ENCODE data around the gene COX6A2.

COX6A2 gene

DNA sequence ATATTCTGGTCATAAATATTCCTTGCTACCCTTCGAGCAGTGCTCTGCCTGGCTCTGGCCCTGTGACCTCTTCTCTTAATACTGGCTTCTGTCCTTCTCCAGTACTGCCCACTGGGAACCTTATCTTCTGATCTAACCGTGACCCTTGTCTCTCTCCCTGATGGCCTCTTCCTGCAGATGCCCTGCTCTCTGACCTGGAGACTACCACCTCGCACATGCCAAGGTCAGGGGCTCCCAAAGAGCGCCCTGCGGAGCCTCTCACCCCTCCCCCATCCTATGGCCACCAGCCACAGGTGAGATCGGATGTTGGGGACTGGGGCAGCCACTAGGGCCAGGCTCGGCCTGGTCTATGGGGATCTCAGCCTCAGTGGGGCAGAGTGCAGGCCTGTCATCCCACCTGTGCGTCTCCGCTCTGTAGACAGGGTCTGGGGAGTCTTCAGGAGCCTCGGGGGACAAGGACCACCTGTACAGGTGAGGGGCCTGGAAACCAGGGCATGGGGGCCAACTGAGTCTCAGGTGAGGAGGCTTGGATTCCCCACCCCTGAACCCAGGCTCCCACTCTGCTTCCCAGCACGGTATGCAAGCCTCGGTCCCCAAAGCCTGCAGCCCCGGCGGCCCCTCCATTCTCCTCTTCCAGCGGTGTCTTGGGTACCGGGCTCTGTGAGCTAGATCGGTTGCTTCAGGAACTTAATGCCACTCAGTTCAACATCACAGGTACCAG, 45.3 kb upstream of the COX6A2 start:
- H3K4me3 ChIP-seq (ENCODE audit: low read length): no peak overlapping the region
- DNase-seq (ENCODE audit: low read depth): no peak
- TF ChIP-seq, protein P1, sequence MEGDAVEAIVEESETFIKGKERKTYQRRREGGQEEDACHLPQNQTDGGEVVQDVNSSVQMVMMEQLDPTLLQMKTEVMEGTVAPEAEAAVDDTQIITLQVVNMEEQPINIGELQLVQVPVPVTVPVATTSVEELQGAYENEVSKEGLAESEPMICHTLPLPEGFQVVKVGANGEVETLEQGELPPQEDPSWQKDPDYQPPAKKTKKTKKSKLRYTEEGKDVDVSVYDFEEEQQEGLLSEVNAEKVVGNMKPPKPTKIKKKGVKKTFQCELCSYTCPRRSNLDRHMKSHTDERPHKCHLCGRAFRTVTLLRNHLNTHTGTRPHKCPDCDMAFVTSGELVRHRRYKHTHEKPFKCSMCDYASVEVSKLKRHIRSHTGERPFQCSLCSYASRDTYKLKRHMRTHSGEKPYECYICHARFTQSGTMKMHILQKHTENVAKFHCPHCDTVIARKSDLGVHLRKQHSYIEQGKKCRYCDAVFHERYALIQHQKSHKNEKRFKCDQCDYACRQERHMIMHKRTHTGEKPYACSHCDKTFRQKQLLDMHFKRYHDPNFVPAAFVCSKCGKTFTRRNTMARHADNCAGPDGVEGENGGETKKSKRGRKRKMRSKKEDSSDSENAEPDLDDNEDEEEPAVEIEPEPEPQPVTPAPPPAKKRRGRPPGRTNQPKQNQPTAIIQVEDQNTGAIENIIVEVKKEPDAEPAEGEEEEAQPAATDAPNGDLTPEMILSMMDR (conservative IDR thresholded peaks at IDR 0.05; ENCODE audit: low read depth, low read length): no peak

DNA sequence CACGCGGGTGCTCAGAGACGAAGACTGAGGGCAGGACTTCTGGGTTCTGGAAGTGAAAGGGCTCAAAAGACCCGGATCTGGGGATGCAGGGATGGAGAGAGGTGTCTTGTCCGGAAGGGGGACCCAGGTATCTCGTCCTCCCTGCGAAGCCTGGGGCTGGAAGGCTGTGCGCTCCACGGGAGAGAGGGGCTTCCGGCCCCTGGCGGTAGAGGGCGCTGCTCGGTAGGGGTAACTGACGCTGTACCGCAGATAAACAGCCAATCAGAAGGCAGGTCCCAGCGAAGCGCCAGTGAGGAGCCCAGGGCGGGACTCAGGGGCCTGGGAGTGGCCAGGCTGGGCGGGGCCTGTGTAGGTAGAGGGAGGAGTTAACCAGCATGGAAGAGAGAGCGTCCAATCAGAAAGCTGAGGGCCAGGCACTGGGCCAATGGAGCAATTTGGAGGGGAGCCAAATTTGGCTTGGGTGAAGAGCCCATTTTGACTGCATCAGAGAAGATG, 44.6 kb upstream of the COX6A2 start:
- peak overlapping the region; percentile 63 for H3K4me3 ChIP-seq (ENCODE audit: low read length)

DNA sequence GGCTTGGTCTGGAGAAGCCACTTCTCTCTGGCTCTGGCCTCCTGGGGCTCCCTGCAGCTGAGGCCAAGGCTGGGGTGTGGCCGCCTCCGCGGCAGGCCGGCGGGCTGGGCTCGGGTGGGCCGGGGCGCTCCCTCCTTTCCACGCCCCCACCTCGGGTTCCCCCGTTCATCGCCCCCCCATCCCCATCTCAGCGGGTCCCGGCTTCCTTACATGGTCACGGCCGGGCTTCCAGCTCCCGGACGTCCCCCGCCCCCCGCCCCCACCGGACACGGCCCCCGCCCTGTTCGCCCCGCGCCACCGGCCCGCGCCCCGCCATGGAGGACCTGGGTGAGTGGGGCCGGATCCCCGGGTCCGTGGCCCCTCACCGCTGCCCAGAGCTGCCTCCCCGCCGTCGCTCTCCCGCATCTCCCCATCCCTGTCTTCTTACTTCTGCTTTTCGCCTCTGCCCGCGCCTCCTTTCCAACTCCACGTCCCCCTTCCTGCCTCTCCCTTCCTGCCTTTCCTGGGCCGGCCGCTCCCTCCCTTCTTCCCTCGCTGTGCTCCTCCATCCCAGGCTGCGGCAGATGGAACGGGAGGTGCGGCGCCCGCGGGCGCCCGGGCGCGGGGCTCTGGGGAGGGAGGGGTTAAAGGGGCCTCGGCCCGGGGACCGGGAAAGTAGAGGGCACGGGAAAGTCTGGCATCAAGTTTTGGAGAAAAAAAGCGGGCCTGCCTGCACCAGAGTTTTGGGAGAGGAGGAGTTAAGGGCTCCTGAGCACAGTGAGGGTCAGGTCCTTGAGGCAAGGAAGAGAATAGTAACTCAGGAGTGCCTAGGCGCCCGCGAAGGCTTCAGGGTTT, 43.9 kb upstream of the COX6A2 start, which contains the start of gene TGFB1I1:
Gene TGFB1I1 (plus strand): TSS at position 278 of the 834 bp plus-strand sequence. CDS start 37 bp downstream, at position 315.
- no peak for DNase-seq (ENCODE audit: low read depth)
- peak within 1 kb of the TSS; percentile 63 for H3K4me3 ChIP-seq (ENCODE audit: low read length)
- TF ChIP-seq, protein P1 (conservative IDR thresholded peaks at IDR 0.05; ENCODE audit: low read depth, low read length): no peak

More for the DNA sequence above, 44.6 kb upstream of the COX6A2 start:
- TF ChIP-seq, protein P1 (conservative IDR thresholded peaks at IDR 0.05; ENCODE audit: low read depth, low read length): peak; percentile 67
- no peak for DNase-seq (ENCODE audit: low read depth)

DNA sequence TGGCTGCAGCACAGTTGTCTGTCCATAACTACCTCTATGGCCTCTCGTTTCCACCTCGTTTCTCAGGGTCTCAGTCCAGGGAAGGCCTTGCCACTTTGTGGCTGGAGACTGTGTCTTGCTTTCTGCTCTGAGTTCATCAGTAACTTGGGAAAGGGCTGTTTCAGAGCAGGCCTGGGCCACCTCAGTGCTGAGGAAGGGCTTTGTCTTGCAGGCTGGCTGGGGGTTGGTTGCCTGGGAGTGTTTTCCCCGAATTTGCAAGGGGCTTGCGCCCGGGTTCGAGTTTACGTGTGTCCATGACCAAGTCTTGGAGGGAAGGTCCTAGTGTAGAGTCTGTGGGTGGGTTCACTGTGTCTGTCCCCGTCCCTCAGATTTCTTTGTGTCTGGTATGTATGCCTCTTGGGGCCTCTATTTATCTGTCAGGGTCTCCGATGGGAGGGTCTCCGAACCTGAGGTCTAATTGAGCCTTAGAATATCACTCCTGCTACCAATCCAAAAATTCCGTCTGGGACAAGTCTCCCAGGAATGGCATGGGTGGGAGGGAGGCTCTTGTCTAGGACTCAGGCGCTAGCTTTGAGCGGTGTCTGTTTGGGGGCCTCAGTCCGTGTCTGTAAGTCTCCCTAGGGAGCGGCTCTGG, 43.2 kb upstream of the COX6A2 start:
- TF ChIP-seq, protein P1 (conservative IDR thresholded peaks at IDR 0.05; ENCODE audit: low read depth, low read length): no peak
- peak overlapping the region; percentile 63 for H3K4me3 ChIP-seq (ENCODE audit: low read length)

DNA sequence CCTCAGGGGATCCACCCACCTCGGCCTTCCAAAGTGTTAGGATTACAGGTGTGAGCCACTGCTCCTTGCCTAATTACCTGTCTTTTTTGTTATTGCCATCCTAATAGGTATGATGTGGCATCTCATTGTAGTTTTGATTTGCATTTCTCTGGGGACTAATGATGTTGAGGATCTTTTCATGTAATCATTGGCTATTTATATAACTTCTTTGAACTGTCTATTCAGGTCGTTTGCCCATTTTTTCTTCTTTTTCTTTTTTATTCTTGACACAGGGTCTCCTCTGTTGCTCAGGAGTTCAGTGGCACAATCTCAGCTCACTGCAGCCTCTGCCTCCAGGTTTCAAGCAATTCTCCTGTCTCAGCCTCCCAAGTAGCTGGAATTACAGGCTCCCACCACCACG, 42.5 kb upstream of the COX6A2 start:
- DNase-seq (ENCODE audit: low read depth): no peak
- TF ChIP-seq, protein P1 (conservative IDR thresholded peaks at IDR 0.05; ENCODE audit: low read depth, low read length): no peak
- H3K4me3 ChIP-seq (ENCODE audit: low read length): no peak overlapping the region

More for the DNA sequence above, 43.2 kb upstream of the COX6A2 start:
- no peak for DNase-seq (ENCODE audit: low read depth)

DNA sequence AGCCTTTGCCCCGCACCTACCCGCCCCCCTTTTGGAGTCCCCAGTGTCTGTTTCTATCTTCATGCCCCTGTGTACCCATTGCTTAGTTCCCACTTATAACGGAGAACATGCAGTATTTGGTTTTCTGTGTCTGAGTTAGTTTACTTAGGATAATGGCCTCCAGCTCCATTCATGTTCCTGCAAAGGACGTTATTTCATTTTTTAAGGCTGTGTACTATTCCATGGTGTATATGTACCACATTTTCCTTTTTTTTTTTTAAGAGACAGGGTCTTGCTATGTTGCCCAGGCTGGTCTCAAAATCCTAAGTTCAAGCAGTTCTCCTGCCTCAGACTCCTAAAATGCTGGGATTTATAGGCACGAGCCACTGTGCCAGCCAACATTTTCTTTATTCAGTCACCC, 39.7 kb upstream of the COX6A2 start:
- TF ChIP-seq, protein P1 (conservative IDR thresholded peaks at IDR 0.05; ENCODE audit: low read depth, low read length): no peak
- DNase-seq (ENCODE audit: low read depth): no peak
- no peak overlapping the region for H3K4me3 ChIP-seq (ENCODE audit: low read length)
